ENCODE results near the gene IL4R. TPM values are rescaled to one million over a fixed set of nuclear protein-coding genes. Genes with fewer than 3 reads are reported as not detected.

IL4R gene
- total and polyA plus RNA-seq, 2 of the 8 experiments (the other 6 are each of a cell fraction or from before 2014, with no cell fraction given): 29.1 to 29.4 TPM

DNA sequence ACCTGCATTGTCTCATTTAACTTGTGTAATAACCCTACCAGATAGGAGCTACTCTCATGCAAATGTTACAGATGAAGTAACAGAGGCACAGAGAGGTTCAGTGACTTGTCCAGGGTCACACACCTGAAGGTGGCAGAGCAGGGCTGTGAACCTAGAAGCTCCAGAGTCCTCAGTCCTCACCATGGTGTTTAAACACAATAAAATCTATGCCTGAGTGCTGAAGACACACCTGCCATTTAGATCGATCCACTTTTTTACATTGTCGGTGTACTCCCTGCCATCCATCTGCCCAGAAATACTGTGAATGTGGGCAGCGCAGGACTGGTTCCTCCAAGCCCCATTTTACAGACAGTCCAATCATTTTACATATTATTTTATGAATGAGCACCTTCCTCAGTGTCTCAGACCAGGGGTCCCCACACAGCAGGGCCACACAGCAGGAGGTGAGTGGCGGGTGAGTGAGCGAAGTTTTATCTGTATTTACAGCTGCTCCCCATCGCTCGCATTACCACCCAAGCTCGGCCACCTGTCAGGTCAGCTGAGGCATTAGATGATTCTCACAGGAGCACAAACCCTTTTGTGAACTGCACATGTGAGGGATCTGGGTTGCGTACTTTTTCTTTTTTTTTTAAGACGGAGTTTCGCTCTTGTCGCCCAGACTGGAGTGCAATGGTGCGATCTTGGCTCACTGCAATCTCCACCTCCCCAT, 5.6 kb downstream of the IL4R start (continued):
- no peak for TF ChIP-seq POLR2AphosphoS5 (IDR thresholded peaks at IDR 0.05; ENCODE audit: low read depth, low read length)
- no peak for TF ChIP-seq CHD1 (IDR thresholded peaks at IDR 0.05; ENCODE audit: low read depth, low read length)
- TF ChIP-seq RXRA (IDR thresholded peaks at IDR 0.05; ENCODE audit: insufficient read depth, low read depth, low read length): no peak
- TF ChIP-seq HDAC6 (IDR thresholded peaks at IDR 0.05; ENCODE audit: low read depth, low read length): no peak

Data from H1 (cell line).